HCT116 (cell line): ENCODE results near the gene CCSER1. TPM values are rescaled to one million over a fixed set of nuclear protein-coding genes. Genes with fewer than 3 reads are reported as not detected.
A peak's percentile ranks its signal among the peaks of the same experiment; 100 is the strongest.

ENCODE experiments used
- ATAC-seq: fragments of 200-7000 bp; cut with Tn5 transposase; 2 replicates; pipeline ENCODE4 v1.9.1; 2020; ENCODE audit warnings: mild to moderate bottlenecking, moderate library complexity
- BruUV-seq: library from RNA; stranded (reverse); fragments of 400-500 nt; replicated peaks from 2 replicates; lab custom pipeline; 2021; lab: Mats Ljungman, UMichigan
- CTCF ChIA-PET: fragments of 300-600 bp; sonication (Branson Sonifier 250); formaldehyde crosslinking; loops from one replicate; lab custom pipeline; 2021; ENCODE audit warnings: antibody characterized with exemption; lab: Charles Lee
- POLR2A ChIA-PET: fragments of 300-600, 350-600 bp; sonication (Branson Sonifier 250); formaldehyde crosslinking; loops from one replicate; lab custom pipeline; 2021; ENCODE audit warnings: antibody characterized with exemption; lab: Charles Lee
- RAD21 ChIA-PET, 2 experiments: fragments of 300-600 bp; sonication (Branson Sonifier 250); formaldehyde crosslinking; loops; one replicate each; lab custom pipeline; 2023; ENCODE audit warnings: low total read pairs in 2 of 2; ENCODE audit not compliant: uncharacterized antibody in 2 of 2, unreplicated experiment in 2 of 2, low non-redundant PET in 1 of 2; lab: Charles Lee
- DNase-seq: peaks from one replicate; pipeline ENCODE4 v3.0.0-alpha.2; 2010; ENCODE audit warnings: low read depth, low spot score
- H2AFZ ChIP-seq: fragments of 200-600 bp; shearing (Covaris generic), sonication (generic); 2 replicates; pipeline ENCODE4 v1.6.1; 2017; ENCODE audit warnings: low read depth, mixed run types, mixed read lengths, antibody characterized with exemption, low read length; ENCODE audit not compliant: poor library complexity, severe bottlenecking
- H3K27ac ChIP-seq: 2 replicates; pipeline ENCODE4 v1.5.1; 2012; ENCODE audit warnings: low read depth, low read length
- H3K27me3 ChIP-seq: fragments of 200-600 bp; sonication (generic); 2 replicates; pipeline ENCODE4 v1.6.1; 2016; ENCODE audit warnings: mixed run types, low read length, mixed read lengths; ENCODE audit not compliant: insufficient read depth
- H3K36me3 ChIP-seq, 2 experiments: fragments of 200-500 bp in 1 of 2; fragments of 200-600 bp in 1 of 2; sonication (Bioruptor generic) in 1 of 2; sonication (generic) in 1 of 2; 2 replicates each; pipeline versions ENCODE4 v1.5.1 to v1.6.1; 2014 to 2016; ENCODE audit warnings: low read length in 2 of 2, inconsistent platforms in 1 of 2, mixed read lengths in 1 of 2, mixed run types in 1 of 2; ENCODE audit not compliant: insufficient read depth in 2 of 2, control insufficient read depth in 1 of 2
- H3K4me1 ChIP-seq, 2 experiments: fragments of 200-600 bp in 1 of 2; sonication (generic) in 1 of 2; 2 replicates each; pipeline versions ENCODE4 v1.5.1 to v1.6.1; 2012 to 2017; ENCODE audit warnings: low read length in 2 of 2, inconsistent platforms in 1 of 2, mild to moderate bottlenecking in 1 of 2, mixed read lengths in 1 of 2, mixed run types in 1 of 2, moderate library complexity in 1 of 2; ENCODE audit not compliant: insufficient read depth in 2 of 2, control insufficient read depth in 1 of 2
- H3K4me2 ChIP-seq: fragments of 200-600 bp; sonication (generic); 2 replicates; pipeline ENCODE4 v1.6.1; 2017; ENCODE audit warnings: mixed run types, low read length, mixed read lengths
- H3K4me3 ChIP-seq, 2 experiments: fragments of 200-600 bp in 1 of 2; sonication (generic) in 1 of 2; replicated peaks in 1 of 2; 2 replicates each; pipeline ENCODE4 v1.5.1; 2011 to 2016; ENCODE audit warnings: low read length in 2 of 2, control low read depth in 1 of 2, low read depth in 1 of 2, mild to moderate bottlenecking in 1 of 2, mixed read lengths in 1 of 2, mixed run types in 1 of 2
- H3K79me2 ChIP-seq: fragments of 200-600 bp; sonication (generic); 2 replicates; pipeline ENCODE4 v1.6.1; 2017; ENCODE audit warnings: mild to moderate bottlenecking, mixed run types, low read length, moderate library complexity, mixed read lengths; ENCODE audit not compliant: insufficient read depth
- H3K9ac ChIP-seq: fragments of 200-600 bp; sonication (generic); 2 replicates; pipeline ENCODE4 v1.6.1; 2016; ENCODE audit warnings: low read length, mixed read lengths
- H3K9me2 ChIP-seq: fragments of 200-600 bp; sonication (generic), shearing (Covaris generic); 2 replicates; pipeline ENCODE4 v1.6.1; 2017; ENCODE audit warnings: mixed run types, mild to moderate bottlenecking, moderate library complexity; ENCODE audit not compliant: insufficient read depth
- H3K9me3 ChIP-seq, 2 experiments: fragments of 200-500 bp in 1 of 2; fragments of 200-600 bp in 1 of 2; sonication (Bioruptor generic) in 1 of 2; sonication (generic) in 1 of 2; 2 replicates each; pipeline ENCODE4 v1.6.1; 2014 to 2017; ENCODE audit warnings: low read length in 2 of 2, mixed read lengths in 2 of 2, inconsistent platforms in 1 of 2, low read depth in 1 of 2, mild to moderate bottlenecking in 1 of 2, mixed run types in 1 of 2, moderate library complexity in 1 of 2; ENCODE audit not compliant: control insufficient read depth in 1 of 2, insufficient read depth in 1 of 2
- H4K20me1 ChIP-seq: fragments of 200-600 bp; sonication (generic), shearing (Covaris generic); 2 replicates; pipeline ENCODE4 v1.6.1; 2017; ENCODE audit warnings: mixed run types, mild to moderate bottlenecking, moderate library complexity; ENCODE audit not compliant: insufficient read depth
- CEBPB ChIP-seq: IDR thresholded peaks from 2 replicates; pipeline ENCODE4 v1.6.1; 2012; ENCODE audit warnings: low read depth
- EGR1 ChIP-seq: IDR thresholded peaks from 2 replicates; pipeline ENCODE4 v1.6.1; 2012; ENCODE audit warnings: low read depth
- EZH2 ChIP-seq: fragments of 200-600 bp; sonication (generic); IDR thresholded peaks from 2 replicates; pipeline ENCODE4 v1.6.1; 2017; ENCODE audit warnings: antibody characterized with exemption, mixed run types
- FOSL1 ChIP-seq: IDR thresholded peaks from 2 replicates; pipeline ENCODE4 v1.6.1; 2012; ENCODE audit warnings: low read depth
- POLR2A ChIP-seq: IDR thresholded peaks from 2 replicates; pipeline ENCODE4 v1.7.0; 2011; ENCODE audit warnings: borderline replicate concordance; ENCODE audit not compliant: insufficient read depth, insufficient read length; ENCODE audit errors: extremely low read depth
- POLR2AphosphoS5 ChIP-seq: IDR thresholded peaks from 2 replicates; pipeline ENCODE4 v1.6.1; 2011; ENCODE audit warnings: mild to moderate bottlenecking, low read depth, low read length, moderate library complexity
- REST ChIP-seq: IDR thresholded peaks from 2 replicates; pipeline ENCODE4 v1.6.1; 2012; ENCODE audit warnings: low read depth
- SRF ChIP-seq: IDR thresholded peaks from 2 replicates; pipeline ENCODE4 v1.6.1; 2012; ENCODE audit warnings: low read depth
- TCF7L2 ChIP-seq: IDR thresholded peaks from 2 replicates; pipeline ENCODE4 v1.7.0; 2011; ENCODE audit warnings: borderline replicate concordance, inconsistent platforms; ENCODE audit not compliant: insufficient read depth, insufficient read length; ENCODE audit errors: extremely low read depth
- YY1 ChIP-seq: IDR thresholded peaks from 2 replicates; pipeline ENCODE4 v1.6.1; 2011; ENCODE audit warnings: low read length, low read depth, moderate library complexity, mild to moderate bottlenecking; ENCODE audit not compliant: insufficient replicate concordance; ENCODE audit errors: extremely low read depth
- ZFX ChIP-seq: fragments of 450-650 bp; IDR thresholded peaks from 2 replicates; pipeline ENCODE4 v1.6.1; 2017
- ZNF274 ChIP-seq: fragments of 200-500 bp; sonication (Bioruptor generic); IDR thresholded peaks from 2 replicates; pipeline ENCODE4 v1.6.1; 2014; ENCODE audit warnings: mild to moderate bottlenecking, low read depth, low read length, inconsistent platforms
- intact Hi-C: fragments of 100-400 bp; cut with micrococcal nuclease; formaldehyde crosslinking; loops from 2 replicates; pipeline ENCODE4 v1.10.0; 2022
- total RNA-seq: library from RNA; stranded (reverse); gene quantifications from one replicate; pipeline ENCODE4 v1.2.1, GENCODE V29; 2021; ENCODE audit not compliant: unreplicated experiment
- TF ChIP-seq, protein P1 (sequence below), 3 experiments: fragments of 200-600 bp in 1 of 3; sonication (generic) in 1 of 3; IDR thresholded peaks in 2 of 3; conservative IDR thresholded peaks in 1 of 3; 2 replicates each; pipeline ENCODE4 v1.5.1; 2012 to 2017; ENCODE audit warnings: low read depth in 2 of 3, low read length in 2 of 3, antibody characterized with exemption in 1 of 3, borderline replicate concordance in 1 of 3, control low read depth in 1 of 3, mild to moderate bottlenecking in 1 of 3, mixed read lengths in 1 of 3, mixed run types in 1 of 3, moderate library complexity in 1 of 3; ENCODE audit not compliant: insufficient read depth in 1 of 3

The CCSER1 gene
- total RNA-seq, 1 experiment from 2014 or later = 6.7 TPM

DNA sequence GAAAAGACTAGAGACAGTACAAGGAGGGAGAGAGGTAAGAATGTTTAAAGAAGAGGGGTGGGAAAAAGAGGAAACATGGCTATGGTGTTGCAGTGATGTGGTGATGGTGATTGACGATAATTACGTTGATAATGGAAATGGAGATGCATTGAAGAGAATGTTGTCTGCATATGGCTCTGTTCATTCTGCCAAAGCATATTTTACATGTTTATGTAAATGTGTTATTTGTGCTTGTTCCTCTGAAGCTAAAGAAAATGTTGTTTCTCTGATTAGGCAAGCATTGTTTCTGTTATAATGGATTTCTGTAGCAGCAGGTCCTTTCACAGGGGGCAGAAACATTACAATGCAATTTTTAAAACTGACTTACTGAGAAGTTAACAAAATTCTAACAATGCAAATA, 958.8 kb downstream of the CCSER1 start (continued):
- TF ChIP-seq TCF7L2 = no peak
- TF ChIP-seq ZNF274 = no peak
- no peak for TF ChIP-seq SRF

- no peak overlapping the region for H3K4me3 ChIP-seq
- POLR2A ChIA-PET = no interaction called here
- TF ChIP-seq ZFX = no peak
- TF ChIP-seq POLR2AphosphoS5 = no peak
- TF ChIP-seq ZNF274 = no peak
- no peak for TF ChIP-seq YY1
- no peak for TF ChIP-seq EGR1
- TF ChIP-seq TCF7L2 = no peak
- no peak for TF ChIP-seq FOSL1
- no peak for TF ChIP-seq SRF
- TF ChIP-seq REST = no peak
- no peak for TF ChIP-seq POLR2A
- TF ChIP-seq, protein P1, sequence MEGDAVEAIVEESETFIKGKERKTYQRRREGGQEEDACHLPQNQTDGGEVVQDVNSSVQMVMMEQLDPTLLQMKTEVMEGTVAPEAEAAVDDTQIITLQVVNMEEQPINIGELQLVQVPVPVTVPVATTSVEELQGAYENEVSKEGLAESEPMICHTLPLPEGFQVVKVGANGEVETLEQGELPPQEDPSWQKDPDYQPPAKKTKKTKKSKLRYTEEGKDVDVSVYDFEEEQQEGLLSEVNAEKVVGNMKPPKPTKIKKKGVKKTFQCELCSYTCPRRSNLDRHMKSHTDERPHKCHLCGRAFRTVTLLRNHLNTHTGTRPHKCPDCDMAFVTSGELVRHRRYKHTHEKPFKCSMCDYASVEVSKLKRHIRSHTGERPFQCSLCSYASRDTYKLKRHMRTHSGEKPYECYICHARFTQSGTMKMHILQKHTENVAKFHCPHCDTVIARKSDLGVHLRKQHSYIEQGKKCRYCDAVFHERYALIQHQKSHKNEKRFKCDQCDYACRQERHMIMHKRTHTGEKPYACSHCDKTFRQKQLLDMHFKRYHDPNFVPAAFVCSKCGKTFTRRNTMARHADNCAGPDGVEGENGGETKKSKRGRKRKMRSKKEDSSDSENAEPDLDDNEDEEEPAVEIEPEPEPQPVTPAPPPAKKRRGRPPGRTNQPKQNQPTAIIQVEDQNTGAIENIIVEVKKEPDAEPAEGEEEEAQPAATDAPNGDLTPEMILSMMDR (IDR thresholded peaks at IDR 0.05 in 2 of 3, conservative IDR thresholded peaks at IDR 0.05 in 1 of 3; ENCODE audit: borderline replicate concordance in 1 of 3, insufficient read depth in 1 of 3, low read depth in 2 of 3, low read length in 2 of 3) = no peak
- TF ChIP-seq EZH2 = no peak
- no peak for TF ChIP-seq CEBPB
Observed at GRCh38 chr4:91087743-91088142, 960.5 kb downstream of the CCSER1 start.

More at GRCh38 chr4:91087743-91088142, 960.5 kb downstream of the CCSER1 start:
- Histone ChIP-seq H3K36me3 (no peaks in the 10 kb centered on the region), H3K79me2 (no peaks in the 10 kb centered on the region), H4K20me1 (no peaks in the 10 kb centered on the region), H3K4me2 (no peak overlapping the region), H3K9ac (no peak overlapping the region), H3K4me1 (no peaks in the 10 kb centered on the region), H3K9me3 (no peaks in the 10 kb centered on the region), H2AFZ (peak overlapping the region; percentile 42), H3K9me2 (no peaks in the 10 kb centered on the region; the same call in 1 of the 2 replicates), H3K27ac (no peak overlapping the region), H3K27me3 (no peaks in the 10 kb centered on the region)
- ATAC-seq = no peak
- ChIA-PET RAD21 (no interaction called here), CTCF (no interaction called here)
- intact Hi-C loops = no loop called here
- no TSS peak for BruUV-seq
- no peak for DNase-seq
